GM23338 (cell line): ENCODE results near the gene TAP1. TPM values are rescaled to one million over a fixed set of nuclear protein-coding genes. Genes with fewer than 3 reads are reported as not detected.

Source experiments
- ATAC-seq: fragments of 200-7000 bp; cut with Tn5 transposase; 3 replicates; pipeline ENCODE4 v1.9.1; 2020
- DNase-seq: peaks from one replicate; pipeline ENCODE4 v3.0.0-alpha.2; 2015; ENCODE audit warnings: low spot score
- H2AFZ ChIP-seq: fragments of 200-600 bp; sonication (generic); 2 replicates; pipeline ENCODE4 v1.8.0; 2016; ENCODE audit warnings: antibody characterized with exemption, mild to moderate bottlenecking, moderate library complexity
- H3F3A ChIP-seq: fragments of 200-600 bp; sonication (generic); replicated peaks from 2 replicates; pipeline ENCODE4 v1.8.0; 2017; ENCODE audit warnings: antibody characterized with exemption, mixed run types, low read depth
- H3K27ac ChIP-seq: fragments of 200-600 bp; sonication (generic); 2 replicates; pipeline ENCODE4 v1.6.1; 2016; ENCODE audit warnings: low read depth
- H3K27me3 ChIP-seq: fragments of 200-600 bp; sonication (generic); 2 replicates; pipeline ENCODE4 v1.8.0; 2016; ENCODE audit warnings: mild to moderate bottlenecking, mixed run types, moderate library complexity; ENCODE audit not compliant: insufficient read depth
- H3K36me3 ChIP-seq: fragments of 200-600 bp; sonication (generic); 2 replicates; pipeline ENCODE4 v1.8.0; 2016; ENCODE audit warnings: mild to moderate bottlenecking; ENCODE audit not compliant: insufficient read depth
- H3K4me1 ChIP-seq: fragments of 200-600 bp; sonication (generic); 2 replicates; pipeline ENCODE4 v1.8.0; 2016; ENCODE audit warnings: mild to moderate bottlenecking, moderate library complexity; ENCODE audit not compliant: insufficient read depth
- H3K4me2 ChIP-seq: fragments of 200-600 bp; sonication (generic); 2 replicates; pipeline ENCODE4 v1.7.1; 2017; ENCODE audit warnings: mixed run types
- H3K4me3 ChIP-seq: fragments of 200-600 bp; sonication (generic); 2 replicates; pipeline ENCODE4 v1.6.1; 2016; ENCODE audit warnings: mixed run types
- H3K79me2 ChIP-seq: fragments of 200-600 bp; sonication (generic); replicated peaks from 2 replicates; pipeline ENCODE4 v1.8.0; 2017; ENCODE audit warnings: mild to moderate bottlenecking; ENCODE audit not compliant: insufficient read depth
- H3K9me2 ChIP-seq: fragments of 200-600 bp; sonication (generic); 2 replicates; pipeline ENCODE4 v1.8.0; 2017; ENCODE audit not compliant: insufficient read depth
- H4K20me1 ChIP-seq: fragments of 200-600 bp; sonication (generic); replicated peaks from 2 replicates; pipeline ENCODE4 v1.8.0; 2017; ENCODE audit warnings: mild to moderate bottlenecking; ENCODE audit not compliant: insufficient read depth
- H3K27ac Mint-ChIP-seq: 2 replicates; pipeline ENCODE4 v1.8.0; 2020; ENCODE audit warnings: inconsistent platforms, mild to moderate bottlenecking, moderate library complexity, mixed read lengths
- H3K27me3 Mint-ChIP-seq: 3 replicates; pipeline ENCODE4 v1.8.0; 2022; ENCODE audit warnings: low read depth, mild to moderate bottlenecking, moderate library complexity, mixed read lengths, inconsistent platforms; ENCODE audit not compliant: insufficient read depth, poor library complexity
- H3K36me3 Mint-ChIP-seq: 3 replicates; pipeline ENCODE4 v1.8.0; 2021; ENCODE audit warnings: low read depth, mild to moderate bottlenecking, inconsistent platforms, moderate library complexity, mixed read lengths
- H3K4me1 Mint-ChIP-seq: 3 replicates; pipeline ENCODE4 v1.8.0; 2020; ENCODE audit warnings: mild to moderate bottlenecking, inconsistent platforms, mixed read lengths
- H3K4me3 Mint-ChIP-seq: 3 replicates; pipeline ENCODE4 v1.8.0; 2021; ENCODE audit warnings: moderate library complexity, mild to moderate bottlenecking, inconsistent platforms, mixed read lengths
- H3K9me3 Mint-ChIP-seq: 3 replicates; pipeline ENCODE4 v1.8.0; 2020; ENCODE audit warnings: moderate library complexity, mild to moderate bottlenecking, inconsistent platforms, mixed read lengths
- CREB1 ChIP-seq: fragments of 250-450 bp; sonication (Bioruptor Pico); IDR thresholded peaks from 2 replicates; pipeline ENCODE4 v1.5.0; 2020; ENCODE audit warnings: low read depth, mild to moderate bottlenecking, moderate library complexity
- CTCF ChIP-seq, 2 experiments: fragments of 200-600 bp in 1 of 2; sonication (generic) in 1 of 2; conservative IDR thresholded peaks; 2 replicates each; pipeline versions ENCODE4 v1.5.1 to v1.6.1; 2016 to 2017; ENCODE audit warnings: antibody characterized with exemption in 2 of 2, low read depth in 2 of 2, mild to moderate bottlenecking in 2 of 2, moderate library complexity in 1 of 2
- EZH2 ChIP-seq: fragments of 200-600 bp; sonication (generic); IDR thresholded peaks from one replicate; pipeline ENCODE4 v1.8.0; 2017; ENCODE audit warnings: antibody characterized with exemption, mild to moderate bottlenecking, low read depth; ENCODE audit not compliant: unreplicated experiment
- EZH2phosphoT487 ChIP-seq: fragments of 200-600 bp; sonication (generic); IDR thresholded peaks from one replicate; pipeline ENCODE4 v1.8.1; 2018; ENCODE audit warnings: antibody characterized with exemption; ENCODE audit not compliant: unreplicated experiment
- JUNB ChIP-seq: IDR thresholded peaks from one replicate; pipeline ENCODE4 v1.6.1; 2016; ENCODE audit warnings: antibody characterized with exemption; ENCODE audit not compliant: unreplicated experiment
- NANOG ChIP-seq: IDR thresholded peaks from 2 replicates; pipeline ENCODE4 v1.6.1; 2016; ENCODE audit warnings: antibody characterized with exemption, borderline replicate concordance
- REST ChIP-seq: IDR thresholded peaks from one replicate; pipeline ENCODE4 v1.6.1; 2018; ENCODE audit warnings: antibody characterized with exemption; ENCODE audit not compliant: unreplicated experiment
- STAT1 ChIP-seq: IDR thresholded peaks from one replicate; pipeline ENCODE4 v1.6.1; 2016; ENCODE audit warnings: antibody characterized with exemption; ENCODE audit not compliant: unreplicated experiment
- ZNF114 ChIP-seq: fragments of 250-450 bp; sonication (Bioruptor Pico); IDR thresholded peaks from 2 replicates; pipeline ENCODE4 v1.5.0; 2020; ENCODE audit warnings: mild to moderate bottlenecking, moderate library complexity
- ZNF331 ChIP-seq: fragments of 250-450 bp; sonication (Bioruptor Pico); IDR thresholded peaks from 2 replicates; pipeline ENCODE4 v1.5.0; 2020; ENCODE audit warnings: low read depth, mild to moderate bottlenecking, moderate library complexity
- ZNF462 ChIP-seq: fragments of 250-450 bp; sonication (Bioruptor Pico); IDR thresholded peaks from 2 replicates; pipeline ENCODE4 v1.5.0; 2020; ENCODE audit warnings: mild to moderate bottlenecking, moderate library complexity
- polyA plus RNA-seq: library from polyadenylated mRNA; unstranded; fragments of >200 nt; fragmentation: Nextera tagmentation; extraction: Ambion mirVana; gene quantifications from 2 replicates; pipeline ENCODE4 v1.2.1, GENCODE V29; 2016
- total RNA-seq: library from RNA; depleted of rRNA; stranded (reverse); fragments of >200 nt; shearing (Covaris generic); gene quantifications from 2 replicates; pipeline ENCODE4 v1.2.3, GENCODE V29; 2014

Gene TAP1
- total and polyA plus RNA-seq, 2 experiments from 2014 or later, result 13.8 to 22.0 TPM

GRCh38 chr6:32865724-32866443 is 12.4 kb upstream of the TAP1 start:
- Histone ChIP-seq H3K4me1 (no peaks in the 10 kb centered on the region), H3K27ac (no peak overlapping the region), H3K27me3 (no peaks in the 10 kb centered on the region), H3K79me2 (no peaks in the 10 kb centered on the region), H3K4me2 (no peak overlapping the region), H3K36me3 (no peaks in the 10 kb centered on the region), H4K20me1 (no peaks in the 10 kb centered on the region), H3K4me3 (no peak overlapping the region), H3K9me2 (no peaks in the 10 kb centered on the region), H3F3A (no peaks in the 10 kb centered on the region), H2AFZ (no peak overlapping the region)
- peaks cover 7% of the 10 kb centered on the region for H3K27me3 Mint-ChIP-seq
- H3K4me1 Mint-ChIP-seq, result peaks cover 7% of the 10 kb centered on the region
- DNase-seq (no peak), ATAC-seq (no peak)
- H3K36me3 Mint-ChIP-seq, result no peaks in the 10 kb centered on the region
- H3K4me3 Mint-ChIP-seq, result no peak overlapping the region
- H3K27ac Mint-ChIP-seq, result no peak overlapping the region
- H3K9me3 Mint-ChIP-seq, result no peaks in the 10 kb centered on the region
- no peak for TF ChIP-seq ZNF462 (CRISPR knock-in tag)
- TF ChIP-seq CREB1 (CRISPR knock-in tag), result no peak
- TF ChIP-seq STAT1, result no peak
- TF ChIP-seq REST, result no peak
- TF ChIP-seq JUNB, result no peak
- no peak for TF ChIP-seq ZNF331 (CRISPR knock-in tag)
- no peak for TF ChIP-seq EZH2
- TF ChIP-seq EZH2phosphoT487, result no peak
- no peak for TF ChIP-seq ZNF114 (CRISPR knock-in tag)
- no peak for TF ChIP-seq NANOG
- TF ChIP-seq CTCF (conservative IDR thresholded peaks at IDR 0.05; ENCODE audit: low read depth in 2 of 2), result no peak
